Measurements from ENCODE around the gene FOLR3. TPM values are rescaled to one million over a fixed set of nuclear protein-coding genes. Genes with fewer than 3 reads are reported as not detected.

Gene FOLR3
- total and polyA plus RNA-seq, 9 of the 15 experiments (the other 6 are each of a cell fraction or from before 2014, with no cell fraction given), result not detected

- TF ChIP-seq CTCF (IDR thresholded peaks at IDR 0.05 in 2 of 3, conservative IDR thresholded peaks at IDR 0.05 in 1 of 3; ENCODE audit: insufficient read depth in 2 of 3, low read depth in 1 of 3, low read length in 3 of 3), result 0 out of 6 replicates have a peak, but pooled peaks of 1 of the 3 experiments have one; percentile 28
- no peak for TF ChIP-seq GATAD2A (IDR thresholded peaks at IDR 0.05)
- no peak for TF ChIP-seq ZNF512 (tag; IDR thresholded peaks at IDR 0.05)
- no peak for TF ChIP-seq OTX1 (CRISPR knock-in tag; IDR thresholded peaks at IDR 0.05)
- TF ChIP-seq FOXP4 (CRISPR knock-in tag; IDR thresholded peaks at IDR 0.05; ENCODE audit: borderline replicate concordance), result no peak
- TF ChIP-seq MEF2D (tag; conservative IDR thresholded peaks at IDR 0.05; ENCODE audit: low read depth), result no peak
- TF ChIP-seq ATF1 (CRISPR knock-in tag; IDR thresholded peaks at IDR 0.05), result no peak
- peak; percentile 38 for TF ChIP-seq ATF1 (tag; IDR thresholded peaks at IDR 0.05)
- no peak for TF ChIP-seq ZNF212 (CRISPR knock-in tag; IDR thresholded peaks at IDR 0.05)
- no peak for TF ChIP-seq KLF10 (CRISPR knock-in tag; IDR thresholded peaks at IDR 0.05)
- TF ChIP-seq MEF2A (IDR thresholded peaks at IDR 0.05; ENCODE audit: control insufficient read depth, low read depth, low read length), result no peak
- no peak for TF ChIP-seq ZNF165 (CRISPR knock-in tag; IDR thresholded peaks at IDR 0.05; ENCODE audit: borderline replicate concordance)
- TF ChIP-seq ZBTB26 (CRISPR knock-in tag; IDR thresholded peaks at IDR 0.05), result no peak
- TF ChIP-seq DACH1 (IDR thresholded peaks at IDR 0.05; ENCODE audit: partially characterized antibody), result no peak
- no peak for TF ChIP-seq NFIX (CRISPR knock-in tag; IDR thresholded peaks at IDR 0.05; ENCODE audit: low read depth)
- TF ChIP-seq PHF20 (IDR thresholded peaks at IDR 0.05; ENCODE audit: partially characterized antibody), result no peak
- no peak for TF ChIP-seq ELK1 (CRISPR knock-in tag; IDR thresholded peaks at IDR 0.05)
- no peak for TF ChIP-seq E2F5 (CRISPR knock-in tag; IDR thresholded peaks at IDR 0.05)
- no peak for TF ChIP-seq TFAM (CRISPR knock-in tag; conservative IDR thresholded peaks at IDR 0.05)
- TF ChIP-seq CBX5 (IDR thresholded peaks at IDR 0.05; ENCODE audit: borderline replicate concordance, low read depth), result no peak
- no peak for TF ChIP-seq RBBP5 (IDR thresholded peaks at IDR 0.05; ENCODE audit: borderline replicate concordance, insufficient read depth, low read length, poor library complexity, severe bottlenecking)
- no peak for TF ChIP-seq HDAC1 (IDR thresholded peaks at IDR 0.05)
These were observed 31.8 kb upstream of the FOLR3 start (continued) for GRCh38 chr11:72103754-72104167.
